Smooth muscle cell (in vitro differentiated cells): ENCODE measurements around the gene ALDH2. TPM values are rescaled to one million over a fixed set of nuclear protein-coding genes. Genes with fewer than 3 reads are reported as not detected.

Experiments used
- DNase-seq: peaks from one replicate; lab custom pipeline; 2025; ENCODE audit not compliant: unreplicated experiment; lab: John Stamatoyannopoulos, UW
- H2AFZ ChIP-seq: fragments of 200-600 bp; sonication (generic); 2 replicates; pipeline ENCODE4 v1.6.0; 2016; ENCODE audit warnings: antibody characterized with exemption, low read depth, mild to moderate bottlenecking
- H3F3A ChIP-seq: fragments of 200-600 bp; sonication (generic); 2 replicates; pipeline ENCODE4 v1.6.0; 2017; ENCODE audit warnings: antibody characterized with exemption, low read depth
- H3K27ac ChIP-seq: fragments of 200-600 bp; sonication (generic); 2 replicates; pipeline ENCODE4 v1.5.1; 2016; ENCODE audit warnings: low read depth, mild to moderate bottlenecking
- H3K27me3 ChIP-seq: fragments of 200-600 bp; sonication (generic); 2 replicates; pipeline ENCODE4 v1.6.1; 2016; ENCODE audit warnings: low read depth, mild to moderate bottlenecking
- H3K36me3 ChIP-seq: fragments of 200-600 bp; sonication (generic); 2 replicates; pipeline ENCODE4 v1.5.1; 2016; ENCODE audit warnings: low read depth
- H3K4me1 ChIP-seq: fragments of 200-600 bp; sonication (generic); 2 replicates; pipeline ENCODE4 v1.5.1; 2016; ENCODE audit warnings: low read depth
- H3K4me2 ChIP-seq: fragments of 200-600 bp; sonication (generic); 2 replicates; pipeline ENCODE4 v1.6.0; 2016; ENCODE audit warnings: mild to moderate bottlenecking
- H3K4me3 ChIP-seq: fragments of 200-600 bp; sonication (generic); 2 replicates; pipeline ENCODE4 v1.5.1; 2016; ENCODE audit warnings: mild to moderate bottlenecking
- H3K79me2 ChIP-seq: fragments of 200-600 bp; sonication (generic); 2 replicates; pipeline ENCODE4 v1.6.0; 2016; ENCODE audit warnings: low read depth, mild to moderate bottlenecking
- H3K9ac ChIP-seq: fragments of 200-600 bp; sonication (generic); 2 replicates; pipeline ENCODE4 v1.6.0; 2016; ENCODE audit warnings: low read depth
- H3K9me3 ChIP-seq: fragments of 200-600 bp; sonication (generic); replicated peaks from 2 replicates; pipeline ENCODE4 v1.5.1; 2016; ENCODE audit warnings: low read depth
- H4K20me1 ChIP-seq: fragments of 200-600 bp; sonication (generic); 2 replicates; pipeline ENCODE4 v1.6.0; 2016; ENCODE audit warnings: low read depth
- WGBS: methylation state at CpG from one replicate; pipeline ENCODE4 v1.1.7; 2016; ENCODE audit warnings: low lambda C conversion rate; 5-methylcytosine and 5-hydroxymethylcytosine counted together
- polyA plus RNA-seq: library from polyadenylated mRNA; unstranded; fragments of >200 nt; fragmentation: Nextera tagmentation; extraction: Ambion mirVana; gene quantifications from 2 replicates; pipeline ENCODE4 v1.2.1, GENCODE V29; 2016
- total RNA-seq: library from RNA; depleted of rRNA; stranded (reverse); fragments of >200 nt; gene quantifications from 2 replicates; pipeline ENCODE4 v1.2.3, GENCODE V29; 2014
- TF ChIP-seq, protein P1 (sequence below): fragments of 200-600 bp; sonication (generic); IDR thresholded peaks from 2 replicates; pipeline ENCODE4 v1.5.1; 2017; ENCODE audit warnings: borderline replicate concordance, mild to moderate bottlenecking, antibody characterized with exemption; ENCODE audit not compliant: insufficient read depth, poor library complexity, severe bottlenecking

Gene ALDH2
- total and polyA plus RNA-seq, 2 experiments from 2014 or later: 17.0 to 54.6 TPM

DNA sequence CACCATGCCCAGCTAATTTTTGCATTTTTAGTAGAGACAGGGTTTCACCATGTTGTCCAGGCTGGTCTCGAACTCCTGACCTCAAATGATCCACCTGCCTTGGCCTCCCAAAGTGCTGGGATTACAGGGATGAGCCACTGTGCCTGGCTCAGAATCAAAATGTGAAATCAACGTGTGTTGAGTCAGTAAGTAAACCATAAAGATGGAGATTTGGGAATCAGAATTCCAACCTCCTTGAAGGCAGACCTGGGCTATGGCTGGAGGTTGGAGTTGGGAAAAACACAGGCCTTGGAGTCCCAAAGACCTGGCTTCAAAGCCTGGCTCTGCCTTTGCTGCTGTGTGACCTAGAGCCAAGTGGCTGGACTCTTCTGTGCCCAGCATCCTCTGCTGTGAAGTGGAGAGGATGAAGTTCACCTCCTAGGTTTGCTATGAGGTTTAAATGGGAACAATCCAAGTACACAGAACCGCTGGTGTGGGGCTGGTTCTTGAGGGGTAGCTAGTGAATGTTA is 10.2 kb downstream of the ALDH2 start:
- no peak overlapping the region for H3K4me2 ChIP-seq
- peaks cover 22% of the 10 kb centered on the region for H3K4me1 ChIP-seq
- peaks cover 68% of the 10 kb centered on the region for H4K20me1 ChIP-seq
- TF ChIP-seq, protein P1, sequence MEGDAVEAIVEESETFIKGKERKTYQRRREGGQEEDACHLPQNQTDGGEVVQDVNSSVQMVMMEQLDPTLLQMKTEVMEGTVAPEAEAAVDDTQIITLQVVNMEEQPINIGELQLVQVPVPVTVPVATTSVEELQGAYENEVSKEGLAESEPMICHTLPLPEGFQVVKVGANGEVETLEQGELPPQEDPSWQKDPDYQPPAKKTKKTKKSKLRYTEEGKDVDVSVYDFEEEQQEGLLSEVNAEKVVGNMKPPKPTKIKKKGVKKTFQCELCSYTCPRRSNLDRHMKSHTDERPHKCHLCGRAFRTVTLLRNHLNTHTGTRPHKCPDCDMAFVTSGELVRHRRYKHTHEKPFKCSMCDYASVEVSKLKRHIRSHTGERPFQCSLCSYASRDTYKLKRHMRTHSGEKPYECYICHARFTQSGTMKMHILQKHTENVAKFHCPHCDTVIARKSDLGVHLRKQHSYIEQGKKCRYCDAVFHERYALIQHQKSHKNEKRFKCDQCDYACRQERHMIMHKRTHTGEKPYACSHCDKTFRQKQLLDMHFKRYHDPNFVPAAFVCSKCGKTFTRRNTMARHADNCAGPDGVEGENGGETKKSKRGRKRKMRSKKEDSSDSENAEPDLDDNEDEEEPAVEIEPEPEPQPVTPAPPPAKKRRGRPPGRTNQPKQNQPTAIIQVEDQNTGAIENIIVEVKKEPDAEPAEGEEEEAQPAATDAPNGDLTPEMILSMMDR: no peak
- no peak overlapping the region for H3K27ac ChIP-seq
- no peaks in the 10 kb centered on the region for H3K27me3 ChIP-seq
- WGBS: 82% methylated on average over 3 of the region's 3 CpGs
- peaks cover 53% of the 10 kb centered on the region for H3K79me2 ChIP-seq
- H3F3A ChIP-seq: peaks cover 20% of the 10 kb centered on the region
- H3K36me3 ChIP-seq: no peaks in the 10 kb centered on the region
- H2AFZ ChIP-seq: no peak overlapping the region
- no peaks in the 10 kb centered on the region for H3K9me3 ChIP-seq
- DNase-seq: no peak
- no peak overlapping the region for H3K4me3 ChIP-seq
- H3K9ac ChIP-seq: no peak overlapping the region

- no peak overlapping the region for H2AFZ ChIP-seq
- peaks cover 48% of the 10 kb centered on the region for H3K79me2 ChIP-seq
- H3K27me3 ChIP-seq: no peaks in the 10 kb centered on the region
- no peak overlapping the region for H3K4me3 ChIP-seq
- TF ChIP-seq, protein P1: no peak
- H4K20me1 ChIP-seq: peaks cover 63% of the 10 kb centered on the region
- DNase-seq: no peak
- peaks cover 22% of the 10 kb centered on the region for H3K4me1 ChIP-seq
- no peak overlapping the region for H3K27ac ChIP-seq
- no peaks in the 10 kb centered on the region for H3K9me3 ChIP-seq
- H3K36me3 ChIP-seq: no peaks in the 10 kb centered on the region
- H3F3A ChIP-seq: peaks cover 20% of the 10 kb centered on the region
- 98% methylated on average over 16 of the region's 16 CpGs for WGBS
- no peak overlapping the region for H3K9ac ChIP-seq
- no peak overlapping the region for H3K4me2 ChIP-seq
Measured at GRCh38 chr12:111777345-111778045, 10.8 kb downstream of the ALDH2 start.

- H3K9me3 ChIP-seq: no peaks in the 10 kb centered on the region
- H3K4me1 ChIP-seq: peaks cover 8% of the 10 kb centered on the region
- H3K4me3 ChIP-seq: no peak overlapping the region
- no peak overlapping the region for H3K9ac ChIP-seq
- WGBS: 97% methylated on average over 10 of the region's 10 CpGs
- TF ChIP-seq, protein P1: no peak
- H3F3A ChIP-seq: peaks cover 2% of the 10 kb centered on the region
- H3K27me3 ChIP-seq: no peaks in the 10 kb centered on the region
- H3K4me2 ChIP-seq: no peak overlapping the region
- H3K36me3 ChIP-seq: no peaks in the 10 kb centered on the region
- peaks cover 39% of the 10 kb centered on the region for H4K20me1 ChIP-seq
- H3K79me2 ChIP-seq: peaks cover 44% of the 10 kb centered on the region
- no peak overlapping the region for H2AFZ ChIP-seq
- H3K27ac ChIP-seq: no peak overlapping the region
- no peak for DNase-seq
Measured at GRCh38 chr12:111780166-111780565, 13.4 kb downstream of the ALDH2 start.

GRCh38 chr12:111780615-111781014 is 13.9 kb downstream of the ALDH2 start:
- no peaks in the 10 kb centered on the region for H3K36me3 ChIP-seq

More at GRCh38 chr12:111780615-111781014, 13.9 kb downstream of the ALDH2 start:
- TF ChIP-seq, protein P1: no peak
- H3K9me3 ChIP-seq: no peaks in the 10 kb centered on the region
- H3K4me3 ChIP-seq: no peak overlapping the region
- H3K79me2 ChIP-seq: peaks cover 44% of the 10 kb centered on the region
- no peak overlapping the region for H2AFZ ChIP-seq
- 82% methylated on average over 5 of the region's 5 CpGs for WGBS
- peaks cover 4% of the 10 kb centered on the region for H3K4me1 ChIP-seq
- H3K4me2 ChIP-seq: no peak overlapping the region
- no peaks in the 10 kb centered on the region for H3F3A ChIP-seq
- H3K9ac ChIP-seq: no peak overlapping the region
- DNase-seq: no peak
- peaks cover 35% of the 10 kb centered on the region for H4K20me1 ChIP-seq
- H3K27ac ChIP-seq: no peak overlapping the region
- H3K27me3 ChIP-seq: no peaks in the 10 kb centered on the region
